Osteocyte (in vitro differentiated cells): Measurements from ENCODE around the gene TDRD12. TPM values are rescaled to one million over a fixed set of nuclear protein-coding genes. Genes with fewer than 3 reads are reported as not detected.

Experiments
- DNase-seq: peaks from one replicate; pipeline ENCODE4 v3.0.0; 2021; ENCODE audit warnings: mixed read lengths; ENCODE audit not compliant: unreplicated experiment; ENCODE audit errors: extremely low spot score
- H3K27ac Mint-ChIP-seq: one replicate; pipeline ENCODE4 v1.8.0; 2021; ENCODE audit warnings: mild to moderate bottlenecking, mixed read lengths; ENCODE audit not compliant: unreplicated experiment
- H3K27me3 Mint-ChIP-seq: one replicate; pipeline ENCODE4 v1.8.0; 2021; ENCODE audit warnings: mixed read lengths; ENCODE audit not compliant: unreplicated experiment
- H3K36me3 Mint-ChIP-seq: one replicate; pipeline ENCODE4 v1.8.0; 2021; ENCODE audit warnings: mixed read lengths; ENCODE audit not compliant: unreplicated experiment
- H3K4me1 Mint-ChIP-seq: one replicate; pipeline ENCODE4 v1.8.0; 2021; ENCODE audit warnings: mixed read lengths; ENCODE audit not compliant: unreplicated experiment
- H3K4me3 Mint-ChIP-seq: one replicate; pipeline ENCODE4 v1.8.0; 2021; ENCODE audit warnings: mild to moderate bottlenecking, moderate library complexity, mixed read lengths; ENCODE audit not compliant: unreplicated experiment
- H3K9me3 Mint-ChIP-seq: one replicate; pipeline ENCODE4 v1.8.0; 2021; ENCODE audit warnings: mixed read lengths; ENCODE audit not compliant: unreplicated experiment
- CTCF ChIP-seq: fragments of 200-600 bp; sonication (generic); IDR thresholded peaks from 2 replicates; pipeline ENCODE4 v1.5.0; 2021; ENCODE audit warnings: antibody characterized with exemption, mild to moderate bottlenecking, moderate library complexity
- total RNA-seq: library from RNA; stranded (reverse); gene quantifications from 2 replicates; pipeline ENCODE4 v1.2.1, GENCODE V29; 2021

TDRD12 gene
- total RNA-seq, 1 donor from 2014 or later: 0.11 TPM

GRCh38 chr19:32798201-32798600, 78.6 kb downstream of the TDRD12 start:
- Mint-ChIP-seq H3K27me3 (peaks cover 13% of the 10 kb centered on the region), H3K4me3 (no peak overlapping the region), H3K9me3 (no peaks in the 10 kb centered on the region), H3K36me3 (no peaks in the 10 kb centered on the region), H3K4me1 (no peaks in the 10 kb centered on the region), H3K27ac (no peak overlapping the region)
- TF ChIP-seq CTCF: no peak
- DNase-seq: no peak

GRCh38 chr19:32800191-32800590, 80.6 kb downstream of the TDRD12 start:
- H3K27me3 Mint-ChIP-seq: peaks cover 18% of the 10 kb centered on the region
- H3K9me3 Mint-ChIP-seq: no peaks in the 10 kb centered on the region
- DNase-seq: no peak
- no peak overlapping the region for H3K27ac Mint-ChIP-seq
- no peaks in the 10 kb centered on the region for H3K36me3 Mint-ChIP-seq
- TF ChIP-seq CTCF: no peak
- H3K4me1 Mint-ChIP-seq: no peaks in the 10 kb centered on the region
- no peak overlapping the region for H3K4me3 Mint-ChIP-seq

- no peak for TF ChIP-seq CTCF
- Mint-ChIP-seq H3K9me3 (no peaks in the 10 kb centered on the region), H3K27me3 (peaks cover 18% of the 10 kb centered on the region), H3K4me3 (no peak overlapping the region), H3K36me3 (no peaks in the 10 kb centered on the region), H3K4me1 (no peaks in the 10 kb centered on the region), H3K27ac (no peak overlapping the region)
- no peak for DNase-seq
These were observed 81.2 kb downstream of the TDRD12 start for GRCh38 chr19:32800754-32801153.

- Mint-ChIP-seq H3K27ac (no peak overlapping the region), H3K9me3 (no peaks in the 10 kb centered on the region), H3K36me3 (no peaks in the 10 kb centered on the region), H3K4me3 (no peak overlapping the region), H3K27me3 (peaks cover 18% of the 10 kb centered on the region), H3K4me1 (no peaks in the 10 kb centered on the region)
- TF ChIP-seq CTCF: no peak
- DNase-seq: no peak
These were observed 83.3 kb downstream of the TDRD12 start for GRCh38 chr19:32802840-32803239.

GRCh38 chr19:32808236-32808635, 88.7 kb downstream of the TDRD12 start:
- Mint-ChIP-seq H3K36me3 (no peaks in the 10 kb centered on the region), H3K4me1 (no peaks in the 10 kb centered on the region), H3K27ac (no peak overlapping the region), H3K4me3 (no peak overlapping the region), H3K27me3 (peaks cover 22% of the 10 kb centered on the region), H3K9me3 (no peaks in the 10 kb centered on the region)
- no peak for TF ChIP-seq CTCF
- no peak for DNase-seq
